GM18498 (cell line): Measurements from ENCODE around the gene PRR29.
"Not testable (repeated sequence)": the region's sequence is repeated elsewhere in the genome, so short reads cannot be mapped to it uniquely, and the experiment has no call there.

Source experiments
- ATAC-seq: cut with Tn5 transposase; IDR thresholded peaks from one replicate; pipeline ENCODE4 v1.9.1; 2021; ENCODE audit warnings: mild to moderate bottlenecking, moderate library complexity; ENCODE audit not compliant: unreplicated experiment

The PRR29 gene

GRCh38 chr17:63995626-63996025, 2.5 kb upstream of the PRR29 start:
- no peak for ATAC-seq

DNA sequence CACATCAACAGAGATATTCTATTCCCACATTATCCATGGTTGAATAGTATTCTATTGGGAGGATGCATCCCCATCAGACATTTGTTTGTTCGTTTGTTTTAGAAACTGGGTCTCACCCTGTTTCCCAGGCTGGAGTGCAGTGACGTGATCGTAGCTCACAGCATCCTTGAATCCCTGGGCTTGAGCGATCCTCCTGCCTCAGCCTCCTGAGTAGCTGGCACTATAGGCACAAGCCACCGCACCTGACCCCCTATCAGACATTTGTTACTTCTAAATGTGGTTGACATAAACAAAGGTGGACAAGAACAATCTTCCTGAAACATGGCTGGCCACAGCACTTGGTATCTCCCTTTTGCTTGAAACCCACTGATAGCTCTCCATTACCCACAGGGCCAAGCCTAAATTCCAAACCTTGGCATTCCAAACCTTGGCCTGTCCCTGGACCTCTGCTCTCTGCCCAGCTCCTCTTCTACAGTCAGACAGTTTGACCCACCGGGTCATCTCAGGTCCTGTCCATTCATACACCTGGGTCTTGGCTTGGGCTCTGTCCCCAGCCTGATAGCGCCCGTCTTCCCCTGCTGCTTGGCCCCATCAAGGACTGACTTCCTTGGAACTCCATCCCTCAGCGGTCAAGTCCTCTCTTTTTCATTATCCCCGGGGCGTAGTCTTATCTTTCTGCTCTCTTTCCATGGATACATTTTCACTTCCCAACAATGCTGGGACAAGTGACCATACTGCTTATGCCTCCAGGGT, 1.5 kb upstream of the PRR29 start:
- no peak for ATAC-seq

GRCh38 chr17:63997341-63998048, 656 bp upstream of the PRR29 start:
- ATAC-seq = no peak

- no peak for ATAC-seq
These were observed 849 bp downstream of the PRR29 start for GRCh38 chr17:63998721-63999679.

- no peak for ATAC-seq
These were observed 1.8 kb downstream of the PRR29 start for GRCh38 chr17:63999680-64000531.

- no peak for ATAC-seq
These were observed 3.0 kb downstream of the PRR29 start for GRCh38 chr17:64001091-64001579.

DNA sequence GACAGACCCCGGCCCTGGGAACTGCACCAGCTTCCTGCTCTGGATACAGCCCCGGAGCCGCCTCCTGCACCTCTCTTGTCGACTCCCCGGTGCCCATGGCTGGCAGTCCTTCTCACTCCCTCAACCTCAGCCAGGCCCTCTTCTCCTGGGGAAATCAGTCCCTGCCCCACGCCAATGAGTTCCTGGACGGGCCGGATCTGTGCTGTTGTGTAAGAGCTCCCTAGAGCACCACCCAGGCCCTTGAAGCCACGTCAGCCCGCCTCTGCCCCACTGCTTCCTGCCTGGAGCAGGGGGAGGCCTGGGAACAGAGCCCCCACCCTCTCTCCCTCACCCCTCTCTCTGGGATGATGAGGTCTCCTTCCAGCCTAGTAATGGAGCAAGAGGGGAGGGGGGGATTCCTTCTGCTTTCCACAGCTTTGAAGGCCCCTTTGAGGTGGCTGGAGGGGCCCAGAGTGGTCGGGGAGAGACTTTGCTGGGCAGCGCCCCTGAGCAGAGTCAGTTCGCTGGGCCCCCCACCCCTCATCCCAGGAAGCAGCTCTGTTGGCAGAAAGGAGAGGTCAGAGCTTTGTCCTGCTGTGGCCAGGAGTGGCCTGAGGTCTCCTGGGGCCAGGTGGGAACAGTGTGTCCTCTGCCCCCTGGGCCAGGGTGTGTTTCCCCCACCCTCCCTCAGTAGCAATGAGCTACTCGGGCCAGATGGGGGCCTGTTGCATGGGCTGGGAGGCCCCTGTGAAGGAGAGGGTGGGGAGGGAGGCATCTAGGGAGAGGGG, 3.8 kb downstream of the PRR29 start:
- no peak for ATAC-seq

GRCh38 chr17:64002658-64003525, 4.7 kb downstream of the PRR29 start:
- no peak for ATAC-seq

GRCh38 chr17:64003526-64004121, 5.5 kb downstream of the PRR29 start:
- ATAC-seq = no peak

GRCh38 chr17:64004218-64004770, 6.1 kb downstream of the PRR29 start:
- ATAC-seq = no peak

GRCh38 chr17:64004903-64005733, 7.0 kb downstream of the PRR29 start:
- ATAC-seq = no peak

DNA sequence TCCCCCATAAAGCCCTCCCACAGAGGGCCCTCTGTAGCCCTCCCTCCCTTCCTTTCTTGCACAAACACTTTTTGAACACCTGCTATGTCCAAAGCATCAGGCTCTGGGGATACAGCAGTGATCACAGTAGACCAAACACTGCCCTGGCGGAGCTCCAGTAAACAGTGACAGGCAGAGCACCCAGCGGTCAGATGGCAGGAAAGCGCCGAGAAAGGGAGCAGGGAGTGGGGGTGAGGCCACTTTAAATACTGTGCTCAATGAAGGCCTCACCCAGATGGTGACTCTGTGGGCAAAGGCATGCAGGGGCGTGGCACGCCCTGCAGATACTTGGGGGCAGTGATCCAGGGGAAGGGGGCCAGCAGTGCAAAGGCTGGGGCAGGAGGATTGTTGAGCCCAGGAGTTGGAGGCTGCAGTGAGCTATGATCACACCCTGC, 7.6 kb downstream of the PRR29 start:
- no peak for ATAC-seq

DNA sequence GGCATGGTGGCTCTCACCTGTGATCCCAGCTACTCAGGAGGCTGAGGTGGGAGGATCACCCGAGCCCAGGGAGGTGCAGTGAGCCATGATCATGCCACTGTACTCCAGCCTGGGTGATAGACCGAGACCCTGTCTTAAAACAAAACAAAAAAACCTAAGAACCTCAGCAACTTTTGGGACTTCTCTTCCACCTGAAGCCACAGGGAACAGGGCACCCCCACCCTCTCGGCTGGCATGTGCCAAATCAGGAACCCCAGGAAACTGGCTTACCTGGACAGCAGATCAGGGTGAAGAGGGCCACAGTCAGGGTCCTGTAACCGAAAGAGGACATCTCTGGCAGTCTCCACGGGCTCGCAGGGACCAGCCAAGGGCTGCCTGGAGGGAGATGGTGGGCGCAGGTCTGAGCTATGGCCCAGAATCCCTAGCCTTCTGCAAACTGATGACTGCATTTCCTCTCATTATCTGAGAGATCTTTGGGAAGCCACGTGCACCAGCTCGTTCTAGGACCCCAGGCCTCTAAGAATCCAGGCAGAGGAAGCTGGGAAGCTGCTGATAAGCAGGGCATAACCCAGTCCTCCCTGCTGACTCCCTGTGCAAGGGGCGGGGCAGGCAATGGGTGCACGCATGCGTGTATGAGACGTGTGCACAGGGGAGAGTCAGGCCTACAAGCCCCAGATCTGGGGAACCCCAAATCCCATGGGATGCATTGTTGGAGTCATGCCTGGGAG, 8.4 kb downstream of the PRR29 start:
- no peak for ATAC-seq

- not testable (repeated sequence) for ATAC-seq
These were observed 9.1 kb downstream of the PRR29 start for GRCh38 chr17:64007089-64007837.

- ATAC-seq = no peak
These were observed 9.7 kb downstream of the PRR29 start for GRCh38 chr17:64007838-64008282.
